ENCODE results near the gene PHF1.

DNA sequence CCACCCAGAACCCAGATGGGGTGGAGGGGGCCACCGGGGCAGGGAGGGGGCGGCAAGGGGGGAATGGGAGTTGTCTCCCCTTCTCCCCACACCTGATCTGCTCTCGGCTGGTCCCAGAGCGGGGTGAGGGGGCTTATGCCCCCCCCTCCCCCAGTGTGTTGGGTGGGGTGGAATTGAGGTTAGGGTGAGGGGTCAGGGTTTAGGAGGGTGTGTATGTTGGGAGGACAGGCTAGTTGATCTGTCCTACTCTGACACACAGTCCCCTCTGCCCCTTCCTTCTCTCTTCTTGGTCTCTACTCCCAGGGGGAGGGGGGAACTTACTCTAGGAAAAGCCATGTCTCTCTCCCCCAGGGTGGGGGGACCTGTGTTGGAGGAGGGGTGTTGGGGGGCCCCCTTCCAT lies 41.7 kb downstream of the PHF1 start:
- no peak for TF ChIP-seq CTCF (IDR thresholded peaks at IDR 0.05)
- no peak for TF ChIP-seq POLR2A (IDR thresholded peaks at IDR 0.05)
